ENCODE results near the gene THEMIS. TPM values are rescaled to one million over a fixed set of nuclear protein-coding genes. Genes with fewer than 3 reads are reported as not detected.

The THEMIS gene
- total RNA-seq, 1 donor from 2014 or later: 0.07 TPM

DNA sequence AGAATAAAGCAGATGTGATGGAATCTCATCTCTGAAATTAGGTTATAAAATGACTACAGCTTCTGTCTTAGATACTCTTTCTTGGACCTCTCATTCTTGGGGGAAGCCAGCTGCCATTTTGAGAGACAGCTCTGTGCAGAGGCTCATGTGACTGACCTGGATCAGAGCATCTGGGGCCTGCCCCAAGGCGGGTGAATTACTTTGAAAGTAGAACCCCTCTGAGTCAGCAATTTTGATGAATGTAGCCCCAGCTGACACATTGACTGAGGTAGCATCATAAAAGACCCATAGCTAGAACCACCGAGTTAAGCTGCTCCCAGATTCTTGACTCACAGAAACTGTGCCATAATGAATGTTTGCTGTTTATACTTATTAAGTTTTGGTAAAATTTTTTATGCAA is 124.5 kb downstream of the THEMIS start:
- TF ChIP-seq EZH2 (IDR thresholded peaks at IDR 0.05; ENCODE audit: insufficient read depth, low read length): no peak
- TF ChIP-seq, protein P1, sequence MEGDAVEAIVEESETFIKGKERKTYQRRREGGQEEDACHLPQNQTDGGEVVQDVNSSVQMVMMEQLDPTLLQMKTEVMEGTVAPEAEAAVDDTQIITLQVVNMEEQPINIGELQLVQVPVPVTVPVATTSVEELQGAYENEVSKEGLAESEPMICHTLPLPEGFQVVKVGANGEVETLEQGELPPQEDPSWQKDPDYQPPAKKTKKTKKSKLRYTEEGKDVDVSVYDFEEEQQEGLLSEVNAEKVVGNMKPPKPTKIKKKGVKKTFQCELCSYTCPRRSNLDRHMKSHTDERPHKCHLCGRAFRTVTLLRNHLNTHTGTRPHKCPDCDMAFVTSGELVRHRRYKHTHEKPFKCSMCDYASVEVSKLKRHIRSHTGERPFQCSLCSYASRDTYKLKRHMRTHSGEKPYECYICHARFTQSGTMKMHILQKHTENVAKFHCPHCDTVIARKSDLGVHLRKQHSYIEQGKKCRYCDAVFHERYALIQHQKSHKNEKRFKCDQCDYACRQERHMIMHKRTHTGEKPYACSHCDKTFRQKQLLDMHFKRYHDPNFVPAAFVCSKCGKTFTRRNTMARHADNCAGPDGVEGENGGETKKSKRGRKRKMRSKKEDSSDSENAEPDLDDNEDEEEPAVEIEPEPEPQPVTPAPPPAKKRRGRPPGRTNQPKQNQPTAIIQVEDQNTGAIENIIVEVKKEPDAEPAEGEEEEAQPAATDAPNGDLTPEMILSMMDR (IDR thresholded peaks at IDR 0.05; ENCODE audit: insufficient read depth, low read depth, low read length): no peak
- Histone ChIP-seq H4K20me1 (ENCODE audit: insufficient read depth, low read length) (no peaks in the 10 kb centered on the region), H3K27ac (ENCODE audit: low read depth, low read length) (no peak overlapping the region), H3K79me2 (ENCODE audit: insufficient read depth, low read length) (no peaks in the 10 kb centered on the region), H3K9me3 (ENCODE audit: insufficient read depth, low read depth, low read length) (no peaks in the 10 kb centered on the region), H3K4me3 (ENCODE audit: insufficient read depth, low read depth, low read length) (no peak overlapping the region), H3K9ac (ENCODE audit: low read length) (no peak overlapping the region), H3K27me3 (ENCODE audit: insufficient read depth, low read length) (no peaks in the 10 kb centered on the region), H2AFZ (ENCODE audit: low read depth, low read length) (no peak overlapping the region), H3K4me1 (ENCODE audit: insufficient read depth, low read length) (no peaks in the 10 kb centered on the region), H3K4me2 (ENCODE audit: low read length) (no peak overlapping the region), H3K36me3 (ENCODE audit: insufficient read depth, low read length) (no peaks in the 10 kb centered on the region)
- Mint-ChIP-seq H3K36me3 (ENCODE audit: low read depth, unreplicated experiment) (no peaks in the 10 kb centered on the region), H3K4me3 (ENCODE audit: unreplicated experiment) (no peak overlapping the region), H3K4me1 (ENCODE audit: low read depth, unreplicated experiment) (no peaks in the 10 kb centered on the region), H3K27me3 (ENCODE audit: low read depth, unreplicated experiment) (no peaks in the 10 kb centered on the region), H3K27ac (ENCODE audit: unreplicated experiment) (no peak overlapping the region), H3K9me3 (ENCODE audit: unreplicated experiment) (no peaks in the 10 kb centered on the region)
- FAIRE-seq (no peak), DNase-seq (ENCODE audit: low read depth) (no peak)

DNA sequence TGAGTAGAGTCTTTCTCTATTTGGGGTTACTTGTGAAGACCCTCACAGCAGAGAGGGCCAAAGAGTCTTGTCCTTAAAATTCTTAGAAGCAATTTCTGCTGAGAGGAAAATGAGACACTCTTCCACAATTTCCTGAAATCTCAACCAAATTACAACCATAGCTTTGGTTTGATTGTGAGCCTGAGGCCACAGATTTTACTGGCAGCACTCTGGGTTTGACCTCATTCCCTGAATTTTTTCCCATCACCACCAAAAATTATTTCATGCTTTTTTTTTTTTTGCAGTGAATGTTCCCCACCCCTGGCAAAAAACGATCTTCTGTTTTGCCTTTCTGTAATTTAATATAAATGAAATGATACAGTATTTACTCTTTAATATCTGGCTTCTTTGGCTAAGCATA is 125.5 kb downstream of the THEMIS start:
- no peaks in the 10 kb centered on the region for H3K36me3 Mint-ChIP-seq (ENCODE audit: low read depth, unreplicated experiment)
- Histone ChIP-seq H3K4me2 (ENCODE audit: low read length) (no peak overlapping the region), H3K79me2 (ENCODE audit: insufficient read depth, low read length) (no peaks in the 10 kb centered on the region), H3K9me3 (ENCODE audit: insufficient read depth, low read depth, low read length) (no peaks in the 10 kb centered on the region), H3K9ac (ENCODE audit: low read length) (no peak overlapping the region), H3K27me3 (ENCODE audit: insufficient read depth, low read length) (no peaks in the 10 kb centered on the region), H3K27ac (ENCODE audit: low read depth, low read length) (no peak overlapping the region), H3K36me3 (ENCODE audit: insufficient read depth, low read length) (no peaks in the 10 kb centered on the region), H2AFZ (ENCODE audit: low read depth, low read length) (no peak overlapping the region), H3K4me1 (ENCODE audit: insufficient read depth, low read length) (no peaks in the 10 kb centered on the region), H4K20me1 (ENCODE audit: insufficient read depth, low read length) (no peaks in the 10 kb centered on the region), H3K4me3 (ENCODE audit: insufficient read depth, low read depth, low read length) (no peak overlapping the region)
- H3K4me3 Mint-ChIP-seq (ENCODE audit: unreplicated experiment): no peak overlapping the region
- no peak for FAIRE-seq
- H3K4me1 Mint-ChIP-seq (ENCODE audit: low read depth, unreplicated experiment): no peaks in the 10 kb centered on the region
- no peak for TF ChIP-seq EZH2 (IDR thresholded peaks at IDR 0.05; ENCODE audit: insufficient read depth, low read length)
- TF ChIP-seq, protein P1 (IDR thresholded peaks at IDR 0.05; ENCODE audit: insufficient read depth, low read depth, low read length): no peak
- no peak overlapping the region for H3K27ac Mint-ChIP-seq (ENCODE audit: unreplicated experiment)
- peak; percentile 2 for DNase-seq (ENCODE audit: low read depth)
- H3K9me3 Mint-ChIP-seq (ENCODE audit: unreplicated experiment): no peaks in the 10 kb centered on the region
- no peaks in the 10 kb centered on the region for H3K27me3 Mint-ChIP-seq (ENCODE audit: low read depth, unreplicated experiment)

DNA sequence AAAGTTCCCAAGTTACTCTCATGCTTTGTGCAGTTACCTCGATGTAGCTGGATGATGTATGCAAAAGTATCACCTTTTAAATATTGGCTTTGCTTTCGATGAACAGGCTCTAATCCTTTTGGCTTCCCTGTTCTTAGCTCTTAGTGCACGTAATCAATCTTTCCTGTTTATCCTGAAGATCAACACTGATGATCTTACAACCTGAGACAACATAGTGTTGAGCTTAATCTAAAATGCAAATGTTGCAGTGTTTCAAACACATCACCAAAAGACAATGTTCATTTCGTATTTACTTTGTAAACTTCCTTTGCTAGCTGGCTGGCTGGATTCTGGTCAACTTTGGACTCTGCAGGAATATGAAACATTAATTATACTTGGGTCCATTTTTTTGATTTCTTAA is 132.1 kb downstream of the THEMIS start:
- no peak for TF ChIP-seq EZH2 (IDR thresholded peaks at IDR 0.05; ENCODE audit: insufficient read depth, low read length)
- TF ChIP-seq, protein P1 (IDR thresholded peaks at IDR 0.05; ENCODE audit: insufficient read depth, low read depth, low read length): no peak
- Mint-ChIP-seq H3K27ac (ENCODE audit: unreplicated experiment) (no peak overlapping the region), H3K4me3 (ENCODE audit: unreplicated experiment) (no peak overlapping the region), H3K27me3 (ENCODE audit: low read depth, unreplicated experiment) (no peaks in the 10 kb centered on the region), H3K4me1 (ENCODE audit: low read depth, unreplicated experiment) (no peaks in the 10 kb centered on the region), H3K9me3 (ENCODE audit: unreplicated experiment) (no peaks in the 10 kb centered on the region), H3K36me3 (ENCODE audit: low read depth, unreplicated experiment) (no peaks in the 10 kb centered on the region)
- no peak overlapping the region for H3K4me2 ChIP-seq (ENCODE audit: low read length)
- no peaks in the 10 kb centered on the region for H3K36me3 ChIP-seq (ENCODE audit: insufficient read depth, low read length)
- no peaks in the 10 kb centered on the region for H3K27me3 ChIP-seq (ENCODE audit: insufficient read depth, low read length)
- no peaks in the 10 kb centered on the region for H3K4me1 ChIP-seq (ENCODE audit: insufficient read depth, low read length)
- H3K79me2 ChIP-seq (ENCODE audit: insufficient read depth, low read length): no peaks in the 10 kb centered on the region
- no peak for FAIRE-seq
- no peak overlapping the region for H3K4me3 ChIP-seq (ENCODE audit: insufficient read depth, low read depth, low read length)
- no peaks in the 10 kb centered on the region for H4K20me1 ChIP-seq (ENCODE audit: insufficient read depth, low read length)
- no peak overlapping the region for H3K9ac ChIP-seq (ENCODE audit: low read length)
- H3K27ac ChIP-seq (ENCODE audit: low read depth, low read length): no peak overlapping the region
- H2AFZ ChIP-seq (ENCODE audit: low read depth, low read length): no peak overlapping the region
- H3K9me3 ChIP-seq (ENCODE audit: insufficient read depth, low read depth, low read length): no peaks in the 10 kb centered on the region
- no peak for DNase-seq (ENCODE audit: low read depth)

Data from astrocyte (in vitro differentiated cells and primary cell).